GM23338 (cell line): ENCODE data around the gene ZNF783. TPM values are rescaled to one million over a fixed set of nuclear protein-coding genes. Genes with fewer than 3 reads are reported as not detected.

Experiments used
- ATAC-seq: fragments of 200-7000 bp; cut with Tn5 transposase; 3 replicates; pipeline ENCODE4 v1.9.1; 2020
- DNase-seq: peaks from one replicate; pipeline ENCODE4 v3.0.0-alpha.2; 2015; ENCODE audit warnings: low spot score
- H2AFZ ChIP-seq: fragments of 200-600 bp; sonication (generic); 2 replicates; pipeline ENCODE4 v1.8.0; 2016; ENCODE audit warnings: antibody characterized with exemption, mild to moderate bottlenecking, moderate library complexity
- H3F3A ChIP-seq: fragments of 200-600 bp; sonication (generic); replicated peaks from 2 replicates; pipeline ENCODE4 v1.8.0; 2017; ENCODE audit warnings: antibody characterized with exemption, mixed run types, low read depth
- H3K27ac ChIP-seq: fragments of 200-600 bp; sonication (generic); 2 replicates; pipeline ENCODE4 v1.6.1; 2016; ENCODE audit warnings: low read depth
- H3K27me3 ChIP-seq: fragments of 200-600 bp; sonication (generic); 2 replicates; pipeline ENCODE4 v1.8.0; 2016; ENCODE audit warnings: mild to moderate bottlenecking, mixed run types, moderate library complexity; ENCODE audit not compliant: insufficient read depth
- H3K36me3 ChIP-seq: fragments of 200-600 bp; sonication (generic); 2 replicates; pipeline ENCODE4 v1.8.0; 2016; ENCODE audit warnings: mild to moderate bottlenecking; ENCODE audit not compliant: insufficient read depth
- H3K4me1 ChIP-seq: fragments of 200-600 bp; sonication (generic); 2 replicates; pipeline ENCODE4 v1.8.0; 2016; ENCODE audit warnings: mild to moderate bottlenecking, moderate library complexity; ENCODE audit not compliant: insufficient read depth
- H3K4me2 ChIP-seq: fragments of 200-600 bp; sonication (generic); 2 replicates; pipeline ENCODE4 v1.7.1; 2017; ENCODE audit warnings: mixed run types
- H3K4me3 ChIP-seq: fragments of 200-600 bp; sonication (generic); 2 replicates; pipeline ENCODE4 v1.6.1; 2016; ENCODE audit warnings: mixed run types
- H3K79me2 ChIP-seq: fragments of 200-600 bp; sonication (generic); replicated peaks from 2 replicates; pipeline ENCODE4 v1.8.0; 2017; ENCODE audit warnings: mild to moderate bottlenecking; ENCODE audit not compliant: insufficient read depth
- H3K9me2 ChIP-seq: fragments of 200-600 bp; sonication (generic); 2 replicates; pipeline ENCODE4 v1.8.0; 2017; ENCODE audit not compliant: insufficient read depth
- H4K20me1 ChIP-seq: fragments of 200-600 bp; sonication (generic); replicated peaks from 2 replicates; pipeline ENCODE4 v1.8.0; 2017; ENCODE audit warnings: mild to moderate bottlenecking; ENCODE audit not compliant: insufficient read depth
- H3K27ac Mint-ChIP-seq: 2 replicates; pipeline ENCODE4 v1.8.0; 2020; ENCODE audit warnings: inconsistent platforms, mild to moderate bottlenecking, moderate library complexity, mixed read lengths
- H3K27me3 Mint-ChIP-seq: 3 replicates; pipeline ENCODE4 v1.8.0; 2022; ENCODE audit warnings: low read depth, mild to moderate bottlenecking, moderate library complexity, mixed read lengths, inconsistent platforms; ENCODE audit not compliant: insufficient read depth, poor library complexity
- H3K36me3 Mint-ChIP-seq: 3 replicates; pipeline ENCODE4 v1.8.0; 2021; ENCODE audit warnings: low read depth, mild to moderate bottlenecking, inconsistent platforms, moderate library complexity, mixed read lengths
- H3K4me1 Mint-ChIP-seq: 3 replicates; pipeline ENCODE4 v1.8.0; 2020; ENCODE audit warnings: mild to moderate bottlenecking, inconsistent platforms, mixed read lengths
- H3K4me3 Mint-ChIP-seq: 3 replicates; pipeline ENCODE4 v1.8.0; 2021; ENCODE audit warnings: moderate library complexity, mild to moderate bottlenecking, inconsistent platforms, mixed read lengths
- H3K9me3 Mint-ChIP-seq: 3 replicates; pipeline ENCODE4 v1.8.0; 2020; ENCODE audit warnings: moderate library complexity, mild to moderate bottlenecking, inconsistent platforms, mixed read lengths
- CREB1 ChIP-seq: fragments of 250-450 bp; sonication (Bioruptor Pico); IDR thresholded peaks from 2 replicates; pipeline ENCODE4 v1.5.0; 2020; ENCODE audit warnings: low read depth, mild to moderate bottlenecking, moderate library complexity
- ETS1 ChIP-seq: IDR thresholded peaks from 2 replicates; pipeline ENCODE4 v1.6.1; 2016; ENCODE audit warnings: antibody characterized with exemption
- EZH2phosphoT487 ChIP-seq: fragments of 200-600 bp; sonication (generic); IDR thresholded peaks from one replicate; pipeline ENCODE4 v1.8.1; 2018; ENCODE audit warnings: antibody characterized with exemption; ENCODE audit not compliant: unreplicated experiment
- JUNB ChIP-seq: IDR thresholded peaks from one replicate; pipeline ENCODE4 v1.6.1; 2016; ENCODE audit warnings: antibody characterized with exemption; ENCODE audit not compliant: unreplicated experiment
- POLR2AphosphoS5 ChIP-seq: IDR thresholded peaks from 2 replicates; pipeline ENCODE4 v1.6.1; 2016; ENCODE audit warnings: antibody characterized with exemption, low read depth
- STAT1 ChIP-seq: IDR thresholded peaks from one replicate; pipeline ENCODE4 v1.6.1; 2016; ENCODE audit warnings: antibody characterized with exemption; ENCODE audit not compliant: unreplicated experiment
- ZNF114 ChIP-seq: fragments of 250-450 bp; sonication (Bioruptor Pico); IDR thresholded peaks from 2 replicates; pipeline ENCODE4 v1.5.0; 2020; ENCODE audit warnings: mild to moderate bottlenecking, moderate library complexity
- ZNF331 ChIP-seq: fragments of 250-450 bp; sonication (Bioruptor Pico); IDR thresholded peaks from 2 replicates; pipeline ENCODE4 v1.5.0; 2020; ENCODE audit warnings: low read depth, mild to moderate bottlenecking, moderate library complexity
- ZNF462 ChIP-seq: fragments of 250-450 bp; sonication (Bioruptor Pico); IDR thresholded peaks from 2 replicates; pipeline ENCODE4 v1.5.0; 2020; ENCODE audit warnings: mild to moderate bottlenecking, moderate library complexity
- polyA plus RNA-seq: library from polyadenylated mRNA; unstranded; fragments of >200 nt; fragmentation: Nextera tagmentation; extraction: Ambion mirVana; gene quantifications from 2 replicates; pipeline ENCODE4 v1.2.1, GENCODE V29; 2016
- total RNA-seq: library from RNA; depleted of rRNA; stranded (reverse); fragments of >200 nt; shearing (Covaris generic); gene quantifications from 2 replicates; pipeline ENCODE4 v1.2.3, GENCODE V29; 2014

The ZNF783 gene
- total and polyA plus RNA-seq, 2 experiments from 2014 or later, result 2.1 to 9.0 TPM

GRCh38 chr7:149300620-149301285 is 38.8 kb downstream of the ZNF783 start (continued):
- no peak for TF ChIP-seq ZNF462 (CRISPR knock-in tag)
- TF ChIP-seq ETS1, result no peak
- no peak for TF ChIP-seq ZNF331 (CRISPR knock-in tag)
- TF ChIP-seq ZNF114 (CRISPR knock-in tag), result no peak
- TF ChIP-seq POLR2AphosphoS5, result no peak
- TF ChIP-seq EZH2phosphoT487, result no peak
- no peak for TF ChIP-seq JUNB

GRCh38 chr7:149302222-149302621 is 40.2 kb downstream of the ZNF783 start:
- no peak overlapping the region for H3K27ac Mint-ChIP-seq
- no peak overlapping the region for H3K4me3 Mint-ChIP-seq
- Histone ChIP-seq H3K27me3 (no peaks in the 10 kb centered on the region), H3K9me2 (no peaks in the 10 kb centered on the region), H3K27ac (no peak overlapping the region), H3K4me1 (no peaks in the 10 kb centered on the region; the same call in 1 of the 2 replicates), H4K20me1 (no peaks in the 10 kb centered on the region), H3K4me2 (no peak overlapping the region), H3K4me3 (no peak overlapping the region), H3F3A (no peaks in the 10 kb centered on the region), H3K79me2 (no peaks in the 10 kb centered on the region), H3K36me3 (no peaks in the 10 kb centered on the region), H2AFZ (no peak overlapping the region)
- no peak for DNase-seq
- no peak for TF ChIP-seq EZH2phosphoT487
- TF ChIP-seq STAT1, result no peak
- no peak for TF ChIP-seq CREB1
- peaks cover 6% of the 10 kb centered on the region for H3K4me1 Mint-ChIP-seq
- H3K36me3 Mint-ChIP-seq, result peaks cover 5% of the 10 kb centered on the region; the same call in 1 of the 3 replicates
- no peak for ATAC-seq
- H3K27me3 Mint-ChIP-seq, result no peaks in the 10 kb centered on the region
- H3K9me3 Mint-ChIP-seq, result peaks cover 16% of the 10 kb centered on the region
